ENCODE measurements around the gene TMEM256.

TMEM256 gene

GRCh38 chr17:7418472-7419152 lies 14.7 kb upstream of the TMEM256 start:
- Histone ChIP-seq H3K36me3 (ENCODE audit: low read length) (no peaks in the 10 kb centered on the region), H2AFZ (ENCODE audit: low read depth, low read length, severe bottlenecking) (no peak overlapping the region), H3K79me2 (ENCODE audit: insufficient read depth, low read length) (no peaks in the 10 kb centered on the region), H3K9me3 (ENCODE audit: insufficient read depth, low read length) (no peaks in the 10 kb centered on the region), H3K9ac (ENCODE audit: low read length) (no peak overlapping the region), H3F3A (ENCODE audit: insufficient read depth) (no peaks in the 10 kb centered on the region), H4K20me1 (ENCODE audit: low read depth, low read length) (no peaks in the 10 kb centered on the region), H3K4me3 (ENCODE audit: insufficient read depth, low read length, poor library complexity, severe bottlenecking) (no peak overlapping the region), H3K4me2 (ENCODE audit: low read depth, low read length, poor library complexity, severe bottlenecking) (no peak overlapping the region), H3K9me2 (replicated peaks; ENCODE audit: insufficient read depth, low read length) (no peaks in the 10 kb centered on the region), H3K27ac (ENCODE audit: low read depth, low read length) (no peak overlapping the region), H3K27me3 (ENCODE audit: low read length) (no peaks in the 10 kb centered on the region)
- TF ChIP-seq CTCF (IDR thresholded peaks at IDR 0.05; ENCODE audit: insufficient read depth, low read length, poor library complexity, severe bottlenecking): no peak

- no peak overlapping the region for H2AFZ ChIP-seq (ENCODE audit: low read depth, low read length, severe bottlenecking)
- H3K4me2 ChIP-seq (ENCODE audit: low read depth, low read length, poor library complexity, severe bottlenecking): no peak overlapping the region
- H3K9me3 ChIP-seq (ENCODE audit: insufficient read depth, low read length): no peaks in the 10 kb centered on the region
- H3K4me3 ChIP-seq (ENCODE audit: insufficient read depth, low read length, poor library complexity, severe bottlenecking): no peak overlapping the region
- no peaks in the 10 kb centered on the region for H4K20me1 ChIP-seq (ENCODE audit: low read depth, low read length)
- H3K27me3 ChIP-seq (ENCODE audit: low read length): no peaks in the 10 kb centered on the region
- no peak overlapping the region for H3K27ac ChIP-seq (ENCODE audit: low read depth, low read length)
- no peak for TF ChIP-seq EZH2phosphoT487 (conservative IDR thresholded peaks at IDR 0.05; ENCODE audit: low read length)
- no peak for TF ChIP-seq CTCF (IDR thresholded peaks at IDR 0.05; ENCODE audit: insufficient read depth, low read length, poor library complexity, severe bottlenecking)
- no peaks in the 10 kb centered on the region for H3K36me3 ChIP-seq (ENCODE audit: low read length)
- H3K79me2 ChIP-seq (ENCODE audit: insufficient read depth, low read length): no peaks in the 10 kb centered on the region
- no peaks in the 10 kb centered on the region for H3F3A ChIP-seq (ENCODE audit: insufficient read depth)
- H3K9ac ChIP-seq (ENCODE audit: low read length): no peak overlapping the region
- H3K9me2 ChIP-seq (replicated peaks; ENCODE audit: insufficient read depth, low read length): no peaks in the 10 kb centered on the region
These were observed 13.3 kb upstream of the TMEM256 start for GRCh38 chr17:7417056-7417655.

GRCh38 chr17:7416323-7416722 lies 12.4 kb upstream of the TMEM256 start:
- TF ChIP-seq EZH2phosphoT487 (conservative IDR thresholded peaks at IDR 0.05; ENCODE audit: low read length) (no peak), CTCF (IDR thresholded peaks at IDR 0.05; ENCODE audit: insufficient read depth, low read length, poor library complexity, severe bottlenecking) (no peak)
- H3K9ac ChIP-seq (ENCODE audit: low read length): no peak overlapping the region
- H3K9me2 ChIP-seq (replicated peaks; ENCODE audit: insufficient read depth, low read length): no peaks in the 10 kb centered on the region
- H3K4me2 ChIP-seq (ENCODE audit: low read depth, low read length, poor library complexity, severe bottlenecking): no peak overlapping the region
- H3K79me2 ChIP-seq (ENCODE audit: insufficient read depth, low read length): no peaks in the 10 kb centered on the region
- H3K9me3 ChIP-seq (ENCODE audit: insufficient read depth, low read length): no peaks in the 10 kb centered on the region
- H3K4me3 ChIP-seq (ENCODE audit: insufficient read depth, low read length, poor library complexity, severe bottlenecking): no peak overlapping the region
- H2AFZ ChIP-seq (ENCODE audit: low read depth, low read length, severe bottlenecking): no peak overlapping the region
- no peaks in the 10 kb centered on the region for H3F3A ChIP-seq (ENCODE audit: insufficient read depth)
- H4K20me1 ChIP-seq (ENCODE audit: low read depth, low read length): no peaks in the 10 kb centered on the region
- no peaks in the 10 kb centered on the region for H3K36me3 ChIP-seq (ENCODE audit: low read length)
- no peaks in the 10 kb centered on the region for H3K27me3 ChIP-seq (ENCODE audit: low read length)
- no peak overlapping the region for H3K27ac ChIP-seq (ENCODE audit: low read depth, low read length)

Data from SU-DHL-6 (cell line).